H1 (cell line): ENCODE results near the gene PPM1N. TPM values are rescaled to one million over a fixed set of nuclear protein-coding genes. Genes with fewer than 3 reads are reported as not detected.

Experiments
- NRF1 ChIP-seq: IDR thresholded peaks from 2 replicates; pipeline ENCODE4 v1.6.1; 2011; ENCODE audit warnings: mild to moderate bottlenecking, low read depth, low read length, improper control_type of control experiment
- polyA plus RNA-seq, 7 experiments: library from polyadenylated mRNA; depleted of rRNA in 3 of 7; stranded (reverse) in 5 of 7; unstranded in 2 of 7; fragments of >200 nt in 5 of 7; fragments of 200-250 nt in 2 of 7; gene quantifications; 1 replicate in 5 of 7; 2 replicates in 1 of 7; 4 replicates in 1 of 7; pipeline versions ENCODE4 v1.2.1 to v1.2.3, GENCODE V29; 2011 to 2013; ENCODE audit warnings: missing spikeins in 2 of 7, mixed read lengths in 2 of 7
- total RNA-seq: library from RNA; stranded (reverse); fragmentation: NEBNext Ultra II Directional; extraction: Animal tissue kit (Norgen Biotek cat#: 25700); gene quantifications from 2 replicates; pipeline ENCODE4 v1.2.1, GENCODE V29; 2021
- TF ChIP-seq, protein P1 (sequence below): IDR thresholded peaks from 2 replicates; pipeline ENCODE4 v1.6.1; 2012; ENCODE audit warnings: inconsistent platforms

PPM1N gene
- total and polyA plus RNA-seq, 2 of the 8 experiments (the other 6 are each of a cell fraction or from before 2014, with no cell fraction given) = 12.2 to 14.4 TPM

DNA sequence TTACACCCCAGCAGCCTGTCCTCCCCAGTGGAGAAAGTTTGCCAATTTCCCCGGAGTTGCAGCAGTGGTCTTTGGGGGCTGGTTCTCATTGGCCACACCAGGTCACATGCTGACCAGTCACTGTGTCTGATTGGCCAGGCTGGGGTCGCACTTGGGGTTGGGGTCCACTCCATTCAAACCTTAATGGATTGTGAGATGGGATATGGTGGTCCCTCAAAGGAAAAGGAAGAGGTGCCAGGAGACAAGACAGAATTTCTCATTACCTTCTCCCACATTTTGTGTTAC is 3.4 kb downstream of the PPM1N start (continued):
- TF ChIP-seq, protein P1, sequence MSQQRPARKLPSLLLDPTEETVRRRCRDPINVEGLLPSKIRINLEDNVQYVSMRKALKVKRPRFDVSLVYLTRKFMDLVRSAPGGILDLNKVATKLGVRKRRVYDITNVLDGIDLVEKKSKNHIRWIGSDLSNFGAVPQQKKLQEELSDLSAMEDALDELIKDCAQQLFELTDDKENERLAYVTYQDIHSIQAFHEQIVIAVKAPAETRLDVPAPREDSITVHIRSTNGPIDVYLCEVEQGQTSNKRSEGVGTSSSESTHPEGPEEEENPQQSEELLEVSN = no peak
- no peak for TF ChIP-seq NRF1
- TF ChIP-seq, all 59 proteins: peak for 2
